OCI-LY3 (cell line): Measurements from ENCODE around the gene COL1A2.

Experiments
- H2AFZ ChIP-seq: fragments of 200-600, 300-600 bp; shearing (Covaris generic); 2 replicates; pipeline ENCODE4 v1.6.0; 2014; ENCODE audit warnings: antibody characterized with exemption, low read depth, low read length
- H3K27ac ChIP-seq: fragments of 200-600, 300-600 bp; sonication (generic); 2 replicates; pipeline ENCODE4 v1.5.1; 2014; ENCODE audit warnings: mild to moderate bottlenecking, low read length, moderate library complexity, mixed read lengths
- H3K27me3 ChIP-seq: fragments of 200-600, 300-600 bp; sonication (generic); 2 replicates; pipeline ENCODE4 v1.6.1; 2014; ENCODE audit warnings: low read depth, low read length, mixed read lengths
- H3K36me3 ChIP-seq: fragments of 200-600, 300-600 bp; sonication (generic); replicated peaks from 2 replicates; pipeline ENCODE3; 2014; ENCODE audit warnings: low read depth, low read length, mixed read lengths
- H3K4me1 ChIP-seq: fragments of 300-600, 200-600 bp; sonication (generic); 2 replicates; pipeline ENCODE4 v1.6.1; 2014; ENCODE audit warnings: low read length, mixed read lengths
- H3K4me2 ChIP-seq: fragments of 200-600, 300-600 bp; sonication (generic); 2 replicates; pipeline ENCODE4 v1.6.1; 2014; ENCODE audit warnings: low read length, mixed read lengths
- H3K4me3 ChIP-seq: fragments of 300-600, 200-600 bp; sonication (generic); 2 replicates; pipeline ENCODE4 v1.5.1; 2014; ENCODE audit warnings: antibody characterized with exemption, mild to moderate bottlenecking, low read length, moderate library complexity
- H3K79me2 ChIP-seq: fragments of 300-600, 200-600 bp; shearing (Covaris generic); 2 replicates; pipeline ENCODE4 v1.6.1; 2014; ENCODE audit warnings: mild to moderate bottlenecking, low read length, mixed read lengths
- H3K9ac ChIP-seq: fragments of 300-600, 200-600 bp; shearing (Covaris generic); 2 replicates; pipeline ENCODE4 v1.6.0; 2014; ENCODE audit warnings: mild to moderate bottlenecking, low read length, moderate library complexity
- H3K9me3 ChIP-seq: fragments of 200-600, 300-600 bp; shearing (Covaris generic); 2 replicates; pipeline ENCODE4 v1.6.1; 2014; ENCODE audit warnings: low read length, mixed read lengths; ENCODE audit not compliant: insufficient read depth
- H4K20me1 ChIP-seq: fragments of 200-600, 300-600 bp; sonication (generic); 2 replicates; pipeline ENCODE4 v1.6.1; 2016; ENCODE audit warnings: low read length, mixed read lengths; ENCODE audit not compliant: insufficient read depth
- CTCF ChIP-seq: fragments of 200-600, 300-600 bp; sonication (generic); IDR thresholded peaks from 2 replicates; pipeline ENCODE4 v1.5.1; 2014; ENCODE audit warnings: antibody characterized with exemption, low read length, low read depth
- EZH2phosphoT487 ChIP-seq: fragments of 200-600 bp; shearing (Covaris generic); IDR thresholded peaks from 2 replicates; pipeline ENCODE4 v1.6.1; 2018; ENCODE audit warnings: antibody characterized with exemption, mixed run types, low read depth

COL1A2 gene

GRCh38 chr7:94426980-94427875 lies 32.5 kb downstream of the COL1A2 start:
- no peaks in the 10 kb centered on the region for H3K36me3 ChIP-seq

GRCh38 chr7:94429153-94429552 lies 34.5 kb downstream of the COL1A2 start:
- no peaks in the 10 kb centered on the region for H4K20me1 ChIP-seq
- no peaks in the 10 kb centered on the region for H3K79me2 ChIP-seq
- H3K4me1 ChIP-seq, result no peaks in the 10 kb centered on the region
- no peak overlapping the region for H2AFZ ChIP-seq
- H3K9ac ChIP-seq, result no peak overlapping the region
- TF ChIP-seq EZH2phosphoT487 (no peak), CTCF (no peak)
- H3K9me3 ChIP-seq, result no peaks in the 10 kb centered on the region
- no peak overlapping the region for H3K4me2 ChIP-seq
- H3K36me3 ChIP-seq, result no peaks in the 10 kb centered on the region
- H3K4me3 ChIP-seq, result no peak overlapping the region
- H3K27me3 ChIP-seq, result no peaks in the 10 kb centered on the region
- H3K27ac ChIP-seq, result no peak overlapping the region

More at GRCh38 chr7:94426980-94427875, 32.5 kb downstream of the COL1A2 start:
- Histone ChIP-seq H3K4me3 (no peak overlapping the region), H3K79me2 (no peaks in the 10 kb centered on the region), H3K9ac (no peak overlapping the region), H3K4me2 (no peak overlapping the region), H4K20me1 (no peaks in the 10 kb centered on the region), H3K27ac (no peak overlapping the region), H2AFZ (no peak overlapping the region), H3K27me3 (no peaks in the 10 kb centered on the region), H3K4me1 (no peaks in the 10 kb centered on the region), H3K9me3 (no peaks in the 10 kb centered on the region)
- TF ChIP-seq CTCF (no peak), EZH2phosphoT487 (no peak)

GRCh38 chr7:94431176-94431575 lies 36.5 kb downstream of the COL1A2 start:
- no peaks in the 10 kb centered on the region for H3K9me3 ChIP-seq
- H3K79me2 ChIP-seq, result no peaks in the 10 kb centered on the region
- no peaks in the 10 kb centered on the region for H4K20me1 ChIP-seq
- no peak overlapping the region for H3K27ac ChIP-seq
- H3K4me1 ChIP-seq, result no peaks in the 10 kb centered on the region
- peaks cover under 1% of the 10 kb centered on the region; the same call in 1 of the 2 replicates for H3K27me3 ChIP-seq
- TF ChIP-seq CTCF, result no peak
- no peak for TF ChIP-seq EZH2phosphoT487
- no peak overlapping the region for H3K4me3 ChIP-seq
- no peak overlapping the region for H2AFZ ChIP-seq
- H3K36me3 ChIP-seq, result no peaks in the 10 kb centered on the region
- H3K4me2 ChIP-seq, result no peak overlapping the region
- H3K9ac ChIP-seq, result no peak overlapping the region

GRCh38 chr7:94431619-94432280 lies 37.1 kb downstream of the COL1A2 start:
- no peak overlapping the region for H3K27ac ChIP-seq
- H3K4me2 ChIP-seq, result no peak overlapping the region
- H3K36me3 ChIP-seq, result no peaks in the 10 kb centered on the region
- H2AFZ ChIP-seq, result no peak overlapping the region
- peaks cover 6% of the 10 kb centered on the region; the same call in 1 of the 2 replicates for H3K27me3 ChIP-seq
- H3K79me2 ChIP-seq, result no peaks in the 10 kb centered on the region
- no peak overlapping the region for H3K9ac ChIP-seq
- no peaks in the 10 kb centered on the region for H3K9me3 ChIP-seq
- H3K4me1 ChIP-seq, result no peaks in the 10 kb centered on the region
- H4K20me1 ChIP-seq, result no peaks in the 10 kb centered on the region
- TF ChIP-seq EZH2phosphoT487 (no peak), CTCF (no peak)
- H3K4me3 ChIP-seq, result no peak overlapping the region
